Aorta (tissue), 5 donors: ENCODE measurements around the gene PLA2G2D. TPM values are rescaled to one million over a fixed set of nuclear protein-coding genes. Genes with fewer than 3 reads are reported as not detected.

ENCODE experiments used
- ATAC-seq: fragments of 200-7000 bp; cut with Tn5 transposase; one replicate; pipeline ENCODE4 v1.9.1; 2022; ENCODE audit warnings: moderate library complexity; ENCODE audit not compliant: low FRiP score
- DNase-seq, 2 donors: peaks; one replicate each; pipeline ENCODE4 v3.0.0-alpha.2; 2020
- H3K27ac ChIP-seq, 2 donors: one replicate each; pipeline ENCODE4 v1.5.1; 2013; ENCODE audit warnings: low read length in 2 of 2, mild to moderate bottlenecking in 2 of 2, moderate library complexity in 2 of 2, control low read depth in 1 of 2, inconsistent platforms in 1 of 2, low read depth in 1 of 2
- H3K27me3 ChIP-seq, 2 donors: one replicate each; pipeline ENCODE4 v1.6.1; 2013; ENCODE audit warnings: control low read depth in 1 of 2, low read length in 1 of 2, mild to moderate bottlenecking in 1 of 2, moderate library complexity in 1 of 2; ENCODE audit not compliant: insufficient read depth in 2 of 2, control insufficient read depth in 1 of 2
- H3K36me3 ChIP-seq, 2 donors: one replicate each; pipeline ENCODE4 v1.6.1; 2013; ENCODE audit warnings: control low read depth in 1 of 2, low read length in 1 of 2, mild to moderate bottlenecking in 1 of 2; ENCODE audit not compliant: insufficient read depth in 2 of 2, control insufficient read depth in 1 of 2
- H3K4me1 ChIP-seq, 2 donors: one replicate each; pipeline ENCODE4 v1.6.1; 2013; ENCODE audit warnings: low read length in 2 of 2, control low read depth in 1 of 2, mild to moderate bottlenecking in 1 of 2, moderate library complexity in 1 of 2; ENCODE audit not compliant: insufficient read depth in 2 of 2, control insufficient read depth in 1 of 2
- H3K4me3 ChIP-seq, 2 donors: one replicate each; pipeline ENCODE4 v1.5.1; 2013; ENCODE audit warnings: low read length in 2 of 2, control low read depth in 1 of 2, mild to moderate bottlenecking in 1 of 2
- H3K9me3 ChIP-seq: one replicate; pipeline ENCODE4 v1.6.1; 2013; ENCODE audit warnings: mild to moderate bottlenecking, low read length; ENCODE audit not compliant: control insufficient read depth
- WGBS, 2 donors: extraction: QIAGEN DNeasy Blood & Tissue Kit; methylation state at CpG; one replicate each; pipeline ENCODE4 v1.1.7; 2013; 5-methylcytosine and 5-hydroxymethylcytosine counted together
- intact Hi-C, 2 donors: fragments of 100-400 bp; cut with DNase I; formaldehyde crosslinking; loops; one replicate each; pipeline versions ENCODE4 v1.14.2 to v1.15.0; 2022
- polyA plus RNA-seq, 2 donors: library from polyadenylated mRNA; stranded (reverse); fragments of 200-250 nt; gene quantifications; one replicate each; pipeline ENCODE4 v1.2.3, GENCODE V29; 2013
- total RNA-seq, 2 donors: library from RNA; stranded (reverse); fragmentation: NEBNext Ultra II Directional; extraction: Animal tissue kit (Norgen Biotek cat#: 25700); gene quantifications; one replicate each; pipeline ENCODE4 v1.2.1, GENCODE V29; 2021
- donor health status: healthy with polysubstance abuse.
- donor health status: Bipolar disorder and iron deficiency.
- donor health status: DM: no; HTN: no; CAD: no.
- donor health status: DM: no; HTN: no; CAD: no.
- donor health status: DM: yes; HTN: yes; CAD: no.

The PLA2G2D gene
- total and polyA plus RNA-seq, 4 donors = 0.33 TPM; not detected in 3

DNA sequence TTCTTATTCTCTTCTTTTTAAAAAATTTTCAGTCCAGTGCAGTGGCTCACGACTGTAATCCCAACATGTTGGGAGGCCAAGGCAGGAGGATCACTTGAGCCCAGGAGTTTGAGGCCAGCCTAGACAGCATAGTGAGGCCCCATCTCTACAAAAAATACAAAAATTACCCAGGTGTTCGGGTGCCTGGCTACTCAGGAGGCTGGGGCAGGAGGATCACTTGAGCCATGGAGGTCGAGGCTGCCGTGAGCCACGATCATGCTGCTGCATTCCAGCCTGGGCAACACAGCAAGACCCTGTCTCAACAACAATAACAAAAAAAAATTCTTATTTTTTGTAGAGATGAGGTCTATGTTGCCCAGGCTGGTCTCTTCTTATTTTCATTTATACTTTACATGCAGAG lies 7.9 kb downstream of the PLA2G2D start:
- no peaks in the 10 kb centered on the region for H3K36me3 ChIP-seq
- no peak overlapping the region for H3K27ac ChIP-seq
- H3K9me3 ChIP-seq = no peaks in the 10 kb centered on the region
- intact Hi-C loops = no loop called here
- 93 to 94% methylated on average over 5 of the region's 5 CpGs for WGBS, 2 donors
- no peaks in the 10 kb centered on the region for H3K4me1 ChIP-seq
- no peaks in the 10 kb centered on the region for H3K27me3 ChIP-seq
- no peak for ATAC-seq
- DNase-seq = peak in 1 of 2 donors; percentile 26
- no peak overlapping the region for H3K4me3 ChIP-seq

DNA sequence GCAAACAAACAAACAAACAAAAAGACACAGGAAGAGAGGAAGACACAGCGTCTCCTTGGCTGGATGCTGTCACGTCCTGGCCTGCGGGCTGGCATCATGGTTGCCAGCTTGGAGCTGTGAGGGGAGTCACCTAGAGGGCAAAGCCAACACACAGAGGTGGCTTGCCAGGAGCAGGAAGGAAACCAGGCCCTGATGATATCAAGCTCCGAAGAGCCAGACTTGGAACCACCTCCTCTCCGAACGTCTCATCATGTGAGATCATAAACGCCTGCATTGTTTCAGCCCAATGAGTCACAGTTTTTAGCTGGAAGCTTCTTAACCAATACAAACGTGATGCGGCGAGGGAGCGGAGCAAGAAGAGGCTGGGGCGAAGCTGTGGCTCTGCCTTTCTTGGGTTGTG lies 8.7 kb downstream of the PLA2G2D start:
- Histone ChIP-seq H3K4me3 (no peak overlapping the region), H3K27me3 (no peaks in the 10 kb centered on the region), H3K27ac (no peak overlapping the region), H3K36me3 (no peaks in the 10 kb centered on the region), H3K4me1 (no peaks in the 10 kb centered on the region), H3K9me3 (no peaks in the 10 kb centered on the region)
- intact Hi-C loops = no loop called here
- 85 to 86% methylated on average over 12 of the region's 12 CpGs for WGBS, 2 donors
- DNase-seq (peak in 1 of 2 donors; percentile 51), ATAC-seq (peak; percentile 17)

DNA sequence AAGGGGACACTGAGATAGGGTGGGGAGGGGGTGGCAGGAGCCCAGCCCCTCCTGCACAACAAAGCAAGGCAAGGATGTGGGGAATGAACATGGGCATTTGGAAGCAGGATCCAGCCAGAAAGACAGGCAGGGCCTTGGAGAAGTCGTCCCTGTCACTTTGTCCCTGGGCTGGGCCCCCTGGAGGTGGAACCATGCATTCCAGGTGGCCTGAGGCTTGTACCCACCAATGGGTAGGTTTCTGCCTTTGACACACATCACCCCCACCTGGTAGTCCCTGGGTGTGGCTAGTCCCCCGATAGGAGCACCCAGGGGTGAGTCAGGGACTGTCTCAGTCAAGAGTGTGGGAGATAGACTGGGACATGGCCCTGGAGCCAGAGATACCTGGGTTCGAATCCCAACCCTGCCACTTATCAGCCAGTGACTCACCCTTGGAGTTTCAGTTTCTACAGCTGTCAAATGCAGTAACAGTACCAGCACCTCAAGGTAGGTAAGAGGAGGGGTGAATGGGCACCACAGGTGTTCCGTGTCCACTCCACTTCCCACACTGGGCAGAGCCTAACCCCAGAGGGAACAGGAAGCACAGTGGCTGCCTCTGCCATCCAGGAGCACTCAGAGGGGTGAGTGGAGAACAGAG lies 10.0 kb downstream of the PLA2G2D start:
- peak in 1 of 2 donors; percentile 32 for DNase-seq
- intact Hi-C loops = no loop called here
- no peak overlapping the region for H3K27ac ChIP-seq
- ATAC-seq = no peak
- H3K4me3 ChIP-seq = no peak overlapping the region
- H3K4me1 ChIP-seq = no peaks in the 10 kb centered on the region
- H3K36me3 ChIP-seq = no peaks in the 10 kb centered on the region
- H3K27me3 ChIP-seq = no peaks in the 10 kb centered on the region
- WGBS, 2 donors = 83 to 86% methylated on average over 4 of the region's 4 CpGs
- H3K9me3 ChIP-seq = no peaks in the 10 kb centered on the region

DNA sequence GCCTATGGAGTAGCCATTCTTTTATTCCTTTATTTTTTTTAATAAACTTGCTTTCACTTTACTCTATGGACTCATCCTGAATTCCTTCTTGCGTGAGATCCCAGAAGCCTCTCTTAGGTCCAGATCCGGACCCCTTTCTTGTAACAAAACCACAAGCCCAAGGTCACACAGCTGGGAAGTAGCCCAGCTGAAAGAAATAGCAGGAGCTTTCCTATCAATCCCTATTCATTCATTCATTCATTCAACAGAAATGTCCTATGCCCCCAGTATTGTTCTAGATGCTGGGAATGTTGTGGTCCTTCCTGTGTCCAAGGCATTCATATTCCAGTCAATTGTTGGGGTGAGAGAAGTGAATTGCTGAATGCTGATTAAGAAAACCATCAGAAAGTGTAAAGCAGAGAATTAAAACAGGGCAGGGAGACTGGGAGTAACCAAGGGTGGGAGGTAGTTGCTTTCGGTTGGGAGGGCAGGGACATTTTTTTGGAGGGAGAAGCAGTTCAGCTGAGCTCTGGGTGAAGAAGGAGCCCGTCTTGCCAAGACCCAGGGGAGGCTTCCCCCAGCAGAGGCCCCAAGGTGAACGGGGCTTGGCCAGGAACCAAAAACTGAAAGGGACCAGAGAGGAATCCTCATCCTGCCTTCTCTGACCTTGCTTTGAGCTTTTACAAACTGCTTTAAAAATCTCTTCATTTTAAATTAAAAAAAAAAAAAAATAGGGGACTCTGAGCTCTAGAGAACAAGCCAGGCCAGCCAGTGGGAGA lies 10.8 kb downstream of the PLA2G2D start:
- no peaks in the 10 kb centered on the region for H3K36me3 ChIP-seq
- intact Hi-C loops = no loop called here
- H3K4me1 ChIP-seq = no peaks in the 10 kb centered on the region
- no peak overlapping the region for H3K4me3 ChIP-seq
- H3K9me3 ChIP-seq = no peaks in the 10 kb centered on the region
- peak in 1 of 2 donors; percentile 35 for DNase-seq
- no peaks in the 10 kb centered on the region for H3K27me3 ChIP-seq
- ATAC-seq = no peak
- 65 to 68% methylated on average over 5 of the region's 5 CpGs for WGBS, 2 donors
- H3K27ac ChIP-seq = no peak overlapping the region

DNA sequence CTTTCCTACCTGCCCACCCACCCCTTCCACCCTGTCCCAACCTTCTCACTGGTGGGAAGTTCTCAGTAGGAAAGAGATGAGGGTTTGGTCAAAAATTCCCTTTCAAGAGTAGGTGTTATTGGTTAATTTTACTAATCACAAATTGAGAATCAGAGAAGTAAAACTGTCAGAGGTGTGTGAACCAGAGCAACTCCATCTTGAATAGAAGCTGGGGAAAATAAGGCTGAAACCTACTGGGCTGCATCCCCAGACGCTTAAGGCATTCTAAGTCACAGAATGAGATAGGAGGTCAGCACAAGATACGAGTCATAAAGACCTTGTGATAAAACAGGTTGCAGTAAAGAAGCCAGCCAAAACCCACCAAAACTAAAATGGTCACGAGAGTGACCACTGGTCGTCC lies 11.5 kb downstream of the PLA2G2D start:
- H3K9me3 ChIP-seq = no peaks in the 10 kb centered on the region
- H3K4me1 ChIP-seq = no peaks in the 10 kb centered on the region
- DNase-seq (no peak), ATAC-seq (no peak)
- intact Hi-C loops = no loop called here
- 35 to 41% methylated on average over 4 of the region's 4 CpGs for whole genome bisulfite sequencing, 2 donors
- no peak overlapping the region for H3K27ac ChIP-seq
- no peaks in the 10 kb centered on the region for H3K36me3 ChIP-seq
- H3K27me3 ChIP-seq = no peaks in the 10 kb centered on the region
- H3K4me3 ChIP-seq = no peak overlapping the region

DNA sequence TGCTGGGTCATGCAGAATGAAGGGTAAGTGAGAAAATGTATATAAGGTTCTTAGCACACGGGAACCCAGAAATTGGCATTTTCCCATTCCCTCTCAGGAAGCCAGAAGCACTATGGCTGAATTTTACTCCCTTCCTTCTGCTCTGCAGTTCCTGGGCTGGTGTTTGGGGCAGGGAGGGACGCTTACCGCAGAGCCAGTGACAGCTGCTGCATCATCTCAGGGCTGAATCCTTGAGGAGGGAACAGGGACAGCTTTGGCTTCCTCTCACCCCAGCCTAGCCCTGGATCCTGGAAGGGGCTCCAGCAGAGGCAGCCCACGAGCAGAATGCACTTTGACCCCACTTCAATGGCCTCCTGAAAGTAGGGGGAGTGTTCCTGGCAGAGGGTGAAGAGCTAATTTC lies 12.0 kb downstream of the PLA2G2D start:
- Histone ChIP-seq H3K9me3 (no peaks in the 10 kb centered on the region), H3K36me3 (no peaks in the 10 kb centered on the region), H3K27me3 (no peaks in the 10 kb centered on the region), H3K27ac (no peak overlapping the region), H3K4me3 (no peak overlapping the region), H3K4me1 (no peaks in the 10 kb centered on the region)
- ATAC-seq (no peak), DNase-seq (peak in 1 of 2 donors; percentile 39)
- intact Hi-C loops = no loop called here
- 82 to 87% methylated on average over 4 of the region's 4 CpGs for WGBS, 2 donors

DNA sequence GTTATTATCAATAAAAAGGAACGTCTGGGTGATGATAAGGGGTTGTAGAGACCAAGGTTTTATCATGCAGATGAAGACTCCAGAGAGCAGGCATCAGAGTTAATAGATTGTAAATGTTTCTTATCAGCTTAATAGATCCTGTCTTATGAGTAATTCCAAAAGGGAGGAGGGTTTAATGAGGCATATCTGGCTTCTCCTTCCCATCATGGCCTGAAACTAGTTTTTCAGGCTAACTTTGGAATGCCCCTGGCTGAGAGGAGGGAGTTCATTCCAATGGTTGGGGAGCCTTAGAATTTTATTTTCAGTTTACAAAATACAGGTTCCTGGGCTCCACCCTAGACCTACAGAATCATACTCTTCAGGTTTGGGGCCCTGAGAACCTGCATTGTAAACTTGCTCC lies 13.5 kb downstream of the PLA2G2D start:
- intact Hi-C loops = no loop called here
- H3K4me1 ChIP-seq = no peaks in the 10 kb centered on the region
- WGBS, 2 donors = 48 to 51% methylated on average over 1 of the region's 1 CpG

DNA sequence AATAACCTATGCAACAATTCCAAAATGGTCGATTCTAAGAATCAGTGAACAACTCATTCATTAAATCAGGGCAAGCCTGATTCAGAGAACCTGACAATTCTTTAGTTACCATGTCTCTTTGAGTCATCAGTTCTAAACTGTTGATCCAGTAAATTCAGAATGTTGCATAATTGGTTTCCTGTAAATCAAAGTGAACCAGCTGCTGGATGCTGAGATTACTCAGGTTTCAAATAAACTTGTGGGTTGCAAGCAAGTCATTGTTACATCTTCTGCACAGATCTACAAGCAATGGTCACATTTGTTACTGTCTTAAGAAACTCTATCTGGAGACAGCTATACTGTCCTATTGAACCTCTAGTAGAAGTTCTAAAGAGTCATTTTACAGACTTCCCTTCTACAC lies 16.5 kb downstream of the PLA2G2D start:
- WGBS, 2 donors = 66 to 75% methylated on average over 1 of the region's 1 CpG
- Histone ChIP-seq H3K4me3 (no peak overlapping the region), H3K27ac (no peak overlapping the region), H3K4me1 (no peaks in the 10 kb centered on the region), H3K9me3 (no peaks in the 10 kb centered on the region), H3K27me3 (no peaks in the 10 kb centered on the region), H3K36me3 (no peaks in the 10 kb centered on the region)
- intact Hi-C loops = no loop called here
- no peak for DNase-seq
- no peak for ATAC-seq

More for the DNA sequence above, 13.5 kb downstream of the PLA2G2D start:
- no peaks in the 10 kb centered on the region for H3K27me3 ChIP-seq
- no peak for DNase-seq
- no peak overlapping the region for H3K4me3 ChIP-seq
- H3K36me3 ChIP-seq = no peaks in the 10 kb centered on the region
- H3K27ac ChIP-seq = no peak overlapping the region
- no peak for ATAC-seq
- H3K9me3 ChIP-seq = no peaks in the 10 kb centered on the region
